ENCODE data around the gene TRPM2.

Gene TRPM2

DNA sequence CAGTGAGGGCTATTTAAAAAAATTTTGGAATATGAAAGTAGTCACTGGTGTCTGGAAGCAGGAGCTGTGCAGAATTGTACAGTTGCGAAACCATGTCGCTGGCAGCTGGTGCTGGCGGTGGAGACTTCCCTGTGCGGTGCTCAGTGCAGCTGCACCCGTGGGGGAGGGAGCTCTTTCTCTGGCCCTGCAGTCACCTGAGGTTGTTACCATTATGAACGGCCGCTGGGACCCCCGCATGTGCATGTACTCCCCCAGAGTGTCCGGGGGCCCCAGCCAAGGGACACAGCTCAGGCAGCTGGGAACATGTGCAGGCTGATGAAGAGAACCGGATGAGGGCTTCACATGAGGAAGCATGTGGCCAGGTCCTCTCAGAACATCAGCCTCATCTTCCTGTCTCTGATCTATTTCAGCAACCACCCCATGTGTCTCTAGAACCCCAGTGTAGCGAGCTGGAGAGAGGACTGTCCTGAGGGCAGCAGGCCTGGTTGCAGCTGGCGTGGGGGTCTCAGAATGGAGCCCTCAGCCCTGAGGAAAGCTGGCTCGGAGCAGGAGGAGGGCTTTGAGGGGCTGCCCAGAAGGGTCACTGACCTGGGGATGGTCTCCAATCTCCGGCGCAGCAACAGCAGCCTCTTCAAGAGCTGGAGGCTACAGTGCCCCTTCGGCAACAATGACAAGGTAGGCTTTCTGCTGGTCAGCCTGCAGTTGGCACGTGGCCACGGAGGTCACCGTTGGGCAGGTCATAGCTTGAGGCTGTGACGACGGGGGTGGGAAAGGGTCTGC is at the start of gene TRPM2:
Gene TRPM2 (plus strand): TSS at position 431 of the 780 bp plus-strand sequence. CDS start 80 bp downstream, at position 511.
- DNase-seq: peak; percentile 24 to 38

DNA sequence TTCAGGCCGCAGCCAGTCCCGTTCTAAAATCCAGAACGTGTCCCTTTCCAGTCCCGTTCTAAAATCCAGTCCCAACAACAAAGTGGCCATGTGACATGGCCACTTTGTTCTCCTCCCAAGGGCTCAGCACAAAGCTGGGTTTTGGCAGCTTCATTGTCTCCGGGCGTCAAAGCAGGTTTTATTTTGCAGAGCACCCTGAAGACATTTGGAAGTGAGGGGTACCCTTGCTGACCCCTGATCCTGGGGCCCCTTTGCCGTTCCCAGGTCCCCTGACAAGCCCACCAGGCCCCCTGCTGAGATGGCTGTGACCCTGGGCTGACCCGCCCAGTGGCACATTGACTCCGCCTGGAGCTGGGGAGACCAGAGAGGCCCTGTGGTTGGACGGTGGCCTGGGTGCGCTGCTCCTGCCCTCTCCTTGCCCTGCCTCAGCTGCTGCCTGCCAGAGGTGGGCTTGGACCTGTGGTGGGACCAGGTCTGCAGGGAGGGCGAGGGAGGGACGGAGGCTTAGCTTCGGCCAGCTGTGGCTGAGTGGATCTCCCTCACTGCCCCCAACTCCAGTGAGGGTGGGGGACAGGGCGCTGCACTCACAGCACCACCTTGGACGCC is 49.3 kb upstream of the TRPM2 start:
- no peak for DNase-seq

DNA sequence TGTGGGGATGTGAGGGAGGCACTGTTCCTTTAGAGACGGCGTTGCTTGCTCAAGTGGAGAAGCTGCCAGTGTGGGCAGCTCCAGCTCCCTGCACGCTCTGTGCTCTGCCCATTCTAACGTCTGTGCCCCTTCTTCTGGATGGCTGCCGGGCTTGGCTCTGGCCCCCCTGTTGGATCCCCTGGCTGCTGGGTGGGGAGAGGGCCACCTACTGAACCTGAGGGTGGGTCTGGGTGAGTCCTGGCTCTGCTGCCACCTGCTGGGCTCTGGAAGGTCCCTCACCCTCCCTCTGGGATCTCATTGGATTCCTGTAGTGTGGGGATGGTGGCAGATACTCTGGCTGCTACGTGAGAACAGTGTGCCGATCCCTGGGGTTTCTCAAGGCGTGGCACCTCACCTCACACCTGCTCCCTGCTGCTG is 48.5 kb upstream of the TRPM2 start:
- DNase-seq: peak; percentile 43 to 50

DNA sequence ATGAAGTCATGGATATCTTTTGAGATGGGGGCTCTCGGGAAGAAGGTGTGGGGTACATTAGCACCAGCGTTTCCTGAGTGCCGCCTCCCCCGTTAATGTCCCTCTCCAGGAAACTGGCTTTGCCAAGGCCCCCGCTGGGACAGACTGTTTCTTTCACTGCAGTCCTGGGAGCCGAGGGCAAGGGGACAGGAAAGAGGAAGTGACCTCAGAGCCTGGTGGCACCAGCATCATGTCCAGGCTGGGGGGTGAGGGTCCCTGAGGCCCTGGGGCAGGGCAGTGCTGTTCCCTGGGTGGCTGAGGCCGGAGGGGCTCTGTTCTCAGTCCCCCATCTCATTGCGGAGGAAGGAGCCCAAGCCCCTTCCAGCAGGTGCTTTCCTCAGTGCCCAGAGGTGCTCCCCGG is 47.7 kb upstream of the TRPM2 start:
- DNase-seq: no peak

DNA sequence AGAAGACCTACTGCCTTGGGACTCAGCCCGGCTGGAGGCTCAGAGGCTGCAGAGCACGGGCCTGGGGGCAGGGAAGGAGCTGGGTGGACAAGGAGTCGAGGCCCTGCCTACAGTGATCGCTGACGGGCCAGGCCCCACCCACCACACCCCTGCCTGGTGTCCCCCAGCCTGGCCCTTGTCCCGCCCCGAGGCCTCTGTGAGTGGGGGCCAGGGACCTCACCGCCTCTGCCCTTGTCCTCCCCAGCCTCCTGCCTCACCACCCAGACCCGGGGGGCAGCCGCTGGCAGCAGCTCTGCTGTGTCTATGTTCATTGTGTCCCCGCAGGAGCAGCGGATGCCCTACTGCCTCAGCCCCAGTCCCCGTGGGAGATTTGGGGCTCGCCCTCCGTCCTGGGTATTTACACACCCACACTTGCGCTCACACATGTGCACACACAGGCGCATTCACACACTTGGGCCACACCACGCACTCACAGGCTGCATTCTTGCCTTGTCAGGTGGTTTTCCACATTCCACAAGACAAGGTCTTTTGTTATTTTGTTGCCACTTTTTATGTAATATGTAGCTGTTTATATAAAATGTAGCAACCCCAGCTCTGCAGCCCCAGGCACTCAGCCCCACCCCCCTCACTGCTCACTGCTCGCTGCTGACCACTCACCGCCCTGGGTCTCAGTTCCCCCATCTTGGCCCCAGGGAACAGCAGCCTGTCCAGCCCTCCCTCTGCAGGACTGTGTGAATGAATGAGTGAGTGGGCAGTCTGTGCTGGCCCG is 46.3 kb upstream of the TRPM2 start:
- no peak for DNase-seq

DNA sequence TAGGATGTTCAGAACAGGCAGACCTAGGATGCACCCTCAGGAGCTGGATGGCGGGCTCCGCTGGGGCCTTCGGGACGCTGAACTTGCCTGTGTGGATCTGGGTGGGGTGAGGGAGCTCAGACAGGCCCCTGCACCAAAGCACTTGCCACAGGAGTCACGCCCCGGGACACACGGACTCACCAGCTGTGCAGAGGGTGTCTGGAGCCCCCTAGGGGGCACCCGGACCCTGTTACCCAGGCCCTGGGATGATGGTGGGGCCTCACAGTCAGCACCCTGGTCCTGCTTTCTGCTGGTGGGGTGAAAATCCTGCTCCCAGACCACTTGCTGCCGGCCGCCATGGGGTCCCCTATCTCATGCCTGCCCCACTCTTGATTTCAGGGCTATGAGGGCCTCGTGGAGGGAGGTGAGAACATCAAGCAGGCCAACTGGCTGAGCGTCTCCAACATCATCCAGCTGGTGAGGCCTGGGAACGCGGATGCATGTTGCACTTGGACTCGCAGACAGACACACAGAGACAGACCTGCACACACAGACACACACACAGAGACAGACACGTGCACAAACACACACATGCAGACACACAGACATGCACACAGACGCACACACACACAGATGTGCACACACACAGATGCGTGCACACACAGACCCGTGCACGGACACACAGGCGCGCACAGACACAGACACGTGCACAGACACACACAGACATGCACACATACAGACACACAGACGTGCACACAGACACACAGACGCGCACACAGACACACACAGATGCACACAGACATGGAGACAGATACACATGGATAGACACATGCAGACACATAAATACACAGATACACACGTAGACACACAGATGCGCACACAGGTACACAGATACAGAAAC is 42.6 kb upstream of the TRPM2 start:
- no peak for DNase-seq

DNA sequence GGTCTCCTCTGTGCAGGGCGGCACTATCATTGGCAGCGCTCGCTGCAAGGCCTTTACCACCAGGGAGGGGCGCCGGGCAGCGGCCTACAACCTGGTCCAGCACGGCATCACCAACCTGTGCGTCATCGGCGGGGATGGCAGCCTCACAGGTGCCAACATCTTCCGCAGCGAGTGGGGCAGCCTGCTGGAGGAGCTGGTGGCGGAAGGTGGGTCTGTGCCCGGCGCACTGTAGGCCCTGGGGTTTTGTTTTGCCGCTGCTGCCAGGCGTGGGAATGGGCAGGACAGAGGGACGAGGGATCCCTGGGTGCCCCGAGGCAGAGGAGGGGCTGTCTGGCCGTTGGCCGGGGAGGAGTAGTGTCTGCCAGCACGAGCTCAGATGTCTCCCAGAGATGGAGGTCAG is 41.3 kb upstream of the TRPM2 start:
- DNase-seq: no peak

DNA sequence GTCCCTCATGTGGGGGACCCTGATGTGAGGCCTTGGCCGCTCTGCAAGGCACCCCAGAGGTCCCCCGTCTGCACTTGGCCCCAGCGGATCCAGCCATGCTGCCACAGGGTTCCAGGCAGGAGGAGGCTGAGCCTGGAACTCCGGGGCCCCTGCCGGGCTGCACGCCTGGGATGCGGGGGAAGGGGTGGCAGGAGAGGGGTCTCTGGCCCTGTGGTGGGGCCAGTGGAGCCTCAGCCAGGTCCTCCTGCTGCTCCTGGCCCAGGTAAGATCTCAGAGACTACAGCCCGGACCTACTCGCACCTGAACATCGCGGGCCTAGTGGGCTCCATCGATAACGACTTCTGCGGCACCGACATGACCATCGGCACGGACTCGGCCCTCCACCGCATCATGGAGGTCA is 40.7 kb upstream of the TRPM2 start:
- no peak for DNase-seq

DNA sequence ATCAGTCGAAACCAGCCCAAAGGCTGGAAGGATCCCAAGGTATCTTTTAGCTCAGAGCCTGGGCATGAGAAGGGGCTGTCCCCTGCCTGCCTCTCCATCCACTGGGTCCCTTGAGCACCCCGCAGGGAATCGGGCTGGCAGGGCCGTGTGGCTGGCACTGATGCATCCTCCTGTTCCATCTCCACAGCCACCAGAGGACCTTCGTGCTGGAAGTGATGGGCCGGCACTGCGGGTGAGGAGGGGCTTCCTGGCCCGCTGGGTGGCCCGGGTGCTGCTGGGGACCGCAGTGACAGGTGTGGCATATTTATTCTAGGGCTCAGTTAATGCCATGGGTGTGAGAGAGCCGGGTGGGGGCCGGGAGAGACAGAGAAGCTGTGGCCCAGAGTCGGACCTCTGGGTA is 40.0 kb upstream of the TRPM2 start:
- DNase-seq: no peak

DNA sequence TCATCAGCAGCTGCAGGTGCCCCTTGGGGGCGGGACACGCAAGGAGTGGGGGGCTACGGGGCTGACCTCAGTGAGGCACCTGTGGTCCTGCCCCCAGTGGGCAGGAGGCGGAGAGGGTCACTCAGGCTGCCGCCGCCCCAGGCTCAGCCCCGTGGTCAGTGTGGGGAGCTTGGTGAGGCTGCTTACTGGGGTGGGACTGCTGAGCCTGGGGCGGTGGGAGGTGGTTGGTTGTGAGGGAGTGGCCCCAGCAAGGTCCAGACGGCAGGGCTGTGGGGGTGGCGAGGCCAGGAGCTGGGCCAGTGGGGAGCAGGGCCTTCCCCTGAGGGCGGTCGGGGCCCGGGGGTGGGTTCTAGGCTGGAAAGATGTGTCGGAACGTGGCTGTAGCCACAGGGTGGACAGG is 39.3 kb upstream of the TRPM2 start:
- no peak for DNase-seq

DNA sequence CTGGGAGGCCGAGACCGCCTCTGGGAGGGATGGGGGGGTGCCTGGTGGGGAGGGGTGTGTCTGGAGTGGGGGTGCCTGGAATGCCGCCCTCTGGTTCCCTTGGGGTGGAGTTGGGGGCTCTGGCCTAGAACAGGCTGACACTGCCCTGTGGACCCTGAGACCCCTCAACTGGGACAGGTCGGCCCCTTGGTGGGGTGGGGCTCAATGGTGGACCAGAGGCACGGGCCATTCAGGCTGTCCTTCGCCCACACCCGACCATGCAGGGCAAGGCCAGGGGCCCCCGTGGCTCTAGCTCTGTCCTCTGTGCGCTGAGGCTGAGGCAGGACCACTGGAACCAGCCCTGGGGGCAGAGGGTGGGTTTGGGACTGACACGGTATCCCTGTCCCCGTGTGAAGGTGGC is 38.9 kb upstream of the TRPM2 start:
- DNase-seq: no peak

DNA sequence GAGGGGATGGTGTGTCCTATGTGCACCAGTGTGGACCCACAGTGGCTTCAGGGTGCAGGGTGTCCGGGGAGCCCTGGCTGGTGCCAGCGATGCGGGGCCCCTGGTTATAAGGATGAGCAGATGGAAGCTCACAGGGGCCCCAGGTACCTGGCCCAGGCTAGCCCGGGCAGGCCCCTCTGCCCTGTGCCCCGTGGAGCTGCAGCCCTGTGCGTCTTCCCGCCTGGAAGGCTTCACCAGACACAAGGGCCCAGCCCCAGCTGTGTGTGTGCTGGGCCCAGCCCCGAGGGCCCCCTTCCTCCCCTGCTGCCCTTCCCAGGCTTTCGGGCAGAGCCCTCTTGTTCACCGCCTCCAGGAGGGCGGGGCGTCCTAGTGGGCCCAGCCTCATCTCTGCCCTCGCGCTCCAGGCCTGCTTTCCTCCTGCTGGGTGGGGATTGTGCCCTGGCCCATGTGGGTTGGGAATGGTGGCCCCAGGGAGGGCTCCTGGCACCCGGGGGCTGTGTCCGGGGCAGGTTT is 37.7 kb upstream of the TRPM2 start:
- DNase-seq: no peak

DNA sequence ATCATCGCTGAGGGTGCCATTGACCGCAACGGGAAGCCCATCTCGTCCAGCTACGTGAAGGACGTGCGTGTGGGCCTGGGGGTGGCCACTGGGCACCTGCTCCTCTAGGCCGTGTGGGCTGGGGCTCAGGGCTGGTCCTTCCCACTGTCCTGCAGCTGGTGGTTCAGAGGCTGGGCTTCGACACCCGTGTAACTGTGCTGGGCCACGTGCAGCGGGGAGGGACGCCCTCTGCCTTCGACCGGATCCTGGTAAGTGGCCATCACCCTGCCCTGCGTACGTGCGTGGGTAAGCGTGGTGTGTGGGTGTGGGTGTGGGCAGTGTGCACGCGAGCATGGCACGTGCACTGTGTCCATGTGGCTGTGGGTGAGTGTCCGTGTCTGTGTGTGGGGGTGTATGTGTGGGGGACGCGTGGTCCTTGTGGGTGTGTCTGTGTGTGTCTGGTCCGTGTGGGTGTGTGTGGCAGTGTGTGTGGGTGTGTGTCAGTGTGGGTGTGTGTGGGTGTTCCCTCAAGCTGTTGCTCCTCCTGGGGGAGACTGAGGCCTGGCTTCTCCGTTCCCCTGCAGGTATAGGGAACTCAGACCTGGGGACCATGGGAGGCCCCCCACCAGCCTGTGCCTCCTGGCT is 37.0 kb upstream of the TRPM2 start:
- no peak for DNase-seq

DNA sequence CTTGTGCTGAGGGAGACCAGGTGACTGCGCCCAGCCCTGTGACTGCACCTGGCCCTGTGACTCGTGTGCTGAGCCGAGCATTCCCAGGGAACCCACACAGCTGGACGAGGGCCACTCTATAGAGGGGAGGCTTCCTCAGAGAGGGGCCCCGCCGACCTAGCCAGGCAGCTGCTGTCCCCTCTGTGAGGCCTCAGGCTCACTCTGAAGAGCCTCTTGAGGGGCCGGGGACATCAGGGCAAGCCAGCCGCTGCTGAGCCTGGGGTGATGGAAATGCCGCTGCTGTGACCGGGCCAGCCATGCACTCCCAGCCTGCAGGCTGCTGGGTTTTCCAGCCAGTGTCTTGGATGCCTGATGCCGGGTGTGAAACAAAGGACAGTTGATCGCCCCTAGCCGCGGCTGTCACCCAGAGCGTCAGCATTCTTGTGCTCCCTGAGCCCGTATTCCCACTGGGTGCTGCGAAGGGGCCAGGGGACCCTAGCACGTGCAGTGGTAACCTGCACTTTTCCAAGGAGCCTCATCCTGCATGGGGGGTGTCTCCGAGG is 36.1 kb upstream of the TRPM2 start:
- no peak for DNase-seq

DNA sequence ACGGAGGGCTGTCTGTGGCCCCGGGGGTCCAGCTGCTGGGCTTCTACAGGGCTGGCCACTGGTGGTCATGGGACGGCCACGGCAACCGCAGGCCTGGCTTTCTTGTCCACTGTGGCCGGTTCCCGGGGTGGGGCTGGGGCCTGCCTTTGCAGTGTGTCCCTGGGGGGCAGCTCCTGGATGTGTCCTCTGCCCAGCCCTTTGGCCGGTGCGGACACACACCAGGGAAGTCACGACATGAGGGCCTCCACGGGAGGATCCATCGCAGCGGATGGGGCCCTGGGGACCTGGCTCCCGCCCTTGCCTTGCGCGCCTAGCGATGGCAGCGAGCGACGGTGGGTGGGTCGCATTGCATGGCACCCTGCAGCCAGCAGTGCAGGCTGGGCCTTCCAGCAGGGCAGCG is 35.5 kb upstream of the TRPM2 start:
- DNase-seq: no peak

DNA sequence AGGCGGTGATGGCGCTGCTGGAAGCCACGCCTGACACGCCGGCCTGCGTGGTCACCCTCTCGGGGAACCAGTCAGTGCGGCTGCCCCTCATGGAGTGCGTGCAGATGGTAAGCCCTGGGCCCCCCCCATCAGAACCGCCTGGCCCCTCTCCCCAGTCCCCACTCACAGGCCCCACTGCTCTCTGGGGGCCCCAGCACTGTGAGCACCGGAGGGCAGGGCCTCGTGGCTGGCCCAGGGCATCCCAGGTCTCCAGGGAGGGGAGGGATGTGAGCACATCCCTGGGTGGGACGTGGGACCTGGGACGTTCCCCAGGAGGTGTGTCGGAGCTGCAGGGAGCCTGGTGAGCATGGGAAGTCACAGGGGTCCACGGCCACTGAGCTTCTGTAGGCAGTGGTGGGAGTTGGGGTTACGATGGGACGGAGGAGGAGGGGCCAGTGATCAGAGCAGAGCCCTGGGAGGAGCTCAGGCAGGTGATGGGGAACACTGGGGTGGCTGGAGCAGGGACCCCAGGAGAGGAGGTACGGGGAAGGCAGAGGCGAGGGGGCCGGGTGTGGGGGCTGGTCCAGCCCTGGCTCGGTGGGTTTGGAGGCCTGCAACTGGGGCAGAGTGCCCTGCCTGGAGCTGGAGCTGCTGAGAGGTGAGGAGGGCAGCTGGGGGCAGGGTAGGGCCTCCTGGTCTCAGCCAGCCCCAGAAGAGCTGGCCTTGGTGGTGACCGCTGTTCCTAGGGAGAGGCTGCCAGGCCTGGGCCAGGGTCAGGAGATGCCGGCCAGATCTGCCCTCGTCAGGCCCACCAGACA is 34.7 kb upstream of the TRPM2 start:
- no peak for DNase-seq

DNA sequence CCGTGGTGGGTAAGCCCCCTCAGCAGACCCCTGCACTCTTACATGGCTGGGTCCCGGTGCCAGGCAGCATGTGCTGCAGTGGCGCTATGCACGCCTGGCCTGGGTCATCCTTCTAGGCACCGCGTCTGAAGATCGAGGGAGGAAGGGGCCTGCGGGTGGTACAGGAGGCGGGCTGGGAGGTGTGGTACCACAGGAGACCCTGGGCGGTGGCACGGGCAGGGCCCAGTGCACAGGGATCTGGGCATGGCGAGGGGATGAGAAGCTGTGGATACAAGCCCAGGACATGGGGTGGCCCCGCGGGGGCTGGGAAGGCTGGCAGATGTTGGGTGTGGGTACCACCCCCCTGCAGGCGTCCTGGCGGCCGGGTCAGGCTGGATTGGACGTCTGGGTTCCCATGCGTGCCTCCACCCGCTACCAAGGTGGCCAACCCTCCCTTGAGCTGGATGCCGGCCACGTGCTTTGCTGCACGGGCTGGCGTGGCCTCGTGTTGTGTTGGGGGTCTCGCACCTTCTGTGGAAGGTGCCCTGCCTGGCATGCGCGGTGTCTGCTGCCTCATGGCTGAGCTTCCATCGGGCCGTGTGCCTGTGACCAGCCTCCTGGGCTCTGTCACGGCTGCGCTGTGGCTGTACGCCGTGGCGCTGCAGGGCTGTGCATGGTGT is 33.9 kb upstream of the TRPM2 start:
- no peak for DNase-seq

DNA sequence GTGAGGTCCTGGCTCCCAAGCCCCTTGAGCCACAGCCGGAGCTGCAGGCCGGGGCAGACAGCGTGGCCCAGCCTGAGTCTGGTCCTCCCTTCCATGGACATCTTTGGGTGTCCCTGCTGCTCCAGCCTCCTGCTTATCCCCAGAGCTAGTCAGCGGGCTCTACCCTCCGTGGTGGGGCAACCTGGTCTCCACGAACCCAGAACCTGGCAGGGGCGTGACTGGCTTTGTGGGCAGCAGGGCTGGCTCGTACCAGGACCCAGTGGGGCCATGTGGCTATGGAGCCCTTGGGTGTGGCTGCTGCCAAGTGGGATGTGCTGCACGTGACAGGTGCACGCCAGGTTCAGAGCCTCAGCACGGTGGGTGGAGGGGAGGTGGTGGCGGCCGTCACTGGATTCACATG is 32.6 kb upstream of the TRPM2 start:
- no peak for DNase-seq

DNA sequence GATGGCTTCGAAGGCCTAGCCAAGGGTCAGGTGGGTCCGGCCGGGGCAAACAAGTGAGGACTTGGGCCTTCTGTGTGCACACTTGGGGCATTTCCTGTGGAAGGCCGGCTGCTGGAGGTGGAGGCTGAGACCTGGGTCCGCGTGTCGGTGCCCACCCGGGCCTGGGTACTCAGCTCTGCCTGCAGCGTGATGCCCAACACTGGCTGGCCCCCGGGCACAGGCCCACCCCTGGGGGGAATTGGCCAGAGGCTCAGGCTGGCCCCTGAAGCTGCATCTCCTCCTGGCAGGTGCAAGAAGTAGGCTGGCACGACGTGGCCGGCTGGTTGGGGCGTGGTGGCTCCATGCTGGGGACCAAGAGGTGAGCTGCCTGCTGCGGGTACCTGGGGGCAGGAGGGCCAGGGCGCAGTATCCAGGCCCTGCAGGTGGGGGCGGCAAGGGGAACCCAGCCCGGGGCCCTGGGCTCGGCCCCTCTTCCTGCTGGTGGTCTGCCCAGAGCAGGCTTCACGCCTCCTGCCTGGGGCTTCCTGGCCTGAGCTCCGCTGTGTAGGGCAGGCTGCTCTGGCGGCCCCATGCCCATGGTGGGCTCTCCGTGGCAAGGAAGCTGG is 31.5 kb upstream of the TRPM2 start:
- DNase-seq: no peak

Measured in CD4-positive, alpha-beta T cell treated with Interferon alpha-2 for 1 hour (primary cell).